Fibroblast of skin of left biceps (primary cell): ENCODE data around the gene SLC24A4.

Experiments used
- DNase-seq, 2 experiments: peaks; one replicate each; pipeline ENCODE4 v3.0.0-alpha.2; 2013; ENCODE audit warnings: low read depth in 2 of 2

Gene SLC24A4

DNA sequence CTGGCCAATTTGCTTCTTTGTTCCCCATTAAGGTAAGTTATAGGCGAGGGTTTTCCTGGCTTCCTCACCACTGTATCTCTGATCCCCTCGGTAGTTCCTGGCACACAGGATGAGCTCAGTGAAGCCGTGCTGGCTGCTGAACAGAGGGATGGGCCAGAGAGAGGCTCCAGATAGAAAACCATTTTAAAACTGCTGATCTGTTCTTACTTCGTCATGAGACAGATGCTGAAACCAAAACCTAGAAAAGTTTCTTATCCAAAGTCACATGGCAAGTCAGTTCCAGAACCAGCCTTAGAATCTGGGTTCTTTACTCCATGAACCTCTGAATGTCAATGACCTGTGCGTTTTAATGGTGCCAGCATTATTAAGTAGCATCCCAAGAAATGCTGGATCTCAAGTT is 114.3 kb downstream of the SLC24A4 start:
- DNase-seq: no peak

DNA sequence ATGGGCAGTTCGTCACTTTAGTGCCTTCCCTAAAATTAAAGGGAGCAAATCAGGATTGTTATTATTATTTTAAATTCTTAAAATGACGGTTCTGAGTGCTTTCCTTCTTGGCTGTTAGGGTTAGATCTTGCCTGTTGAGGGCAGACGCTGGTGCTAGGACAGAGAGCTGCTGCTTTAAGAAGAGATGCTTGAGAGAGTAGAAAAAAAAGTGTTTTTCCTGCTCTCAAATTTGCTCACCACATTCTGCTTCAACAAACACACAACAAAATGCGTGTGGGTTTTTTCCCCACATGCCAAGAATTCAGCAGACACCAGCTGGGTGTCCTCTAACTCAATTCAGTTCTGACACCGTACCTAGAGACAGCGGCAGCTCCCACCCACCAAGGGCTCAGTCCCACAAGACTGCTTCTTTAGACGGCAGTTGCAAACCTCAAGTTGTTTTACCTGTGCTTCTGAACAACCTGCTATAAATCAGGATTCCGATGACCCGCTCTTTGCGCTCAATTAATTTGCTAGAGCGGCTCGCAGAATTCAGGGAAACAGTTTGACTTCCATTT is 114.8 kb downstream of the SLC24A4 start:
- DNase-seq: no peak

DNA sequence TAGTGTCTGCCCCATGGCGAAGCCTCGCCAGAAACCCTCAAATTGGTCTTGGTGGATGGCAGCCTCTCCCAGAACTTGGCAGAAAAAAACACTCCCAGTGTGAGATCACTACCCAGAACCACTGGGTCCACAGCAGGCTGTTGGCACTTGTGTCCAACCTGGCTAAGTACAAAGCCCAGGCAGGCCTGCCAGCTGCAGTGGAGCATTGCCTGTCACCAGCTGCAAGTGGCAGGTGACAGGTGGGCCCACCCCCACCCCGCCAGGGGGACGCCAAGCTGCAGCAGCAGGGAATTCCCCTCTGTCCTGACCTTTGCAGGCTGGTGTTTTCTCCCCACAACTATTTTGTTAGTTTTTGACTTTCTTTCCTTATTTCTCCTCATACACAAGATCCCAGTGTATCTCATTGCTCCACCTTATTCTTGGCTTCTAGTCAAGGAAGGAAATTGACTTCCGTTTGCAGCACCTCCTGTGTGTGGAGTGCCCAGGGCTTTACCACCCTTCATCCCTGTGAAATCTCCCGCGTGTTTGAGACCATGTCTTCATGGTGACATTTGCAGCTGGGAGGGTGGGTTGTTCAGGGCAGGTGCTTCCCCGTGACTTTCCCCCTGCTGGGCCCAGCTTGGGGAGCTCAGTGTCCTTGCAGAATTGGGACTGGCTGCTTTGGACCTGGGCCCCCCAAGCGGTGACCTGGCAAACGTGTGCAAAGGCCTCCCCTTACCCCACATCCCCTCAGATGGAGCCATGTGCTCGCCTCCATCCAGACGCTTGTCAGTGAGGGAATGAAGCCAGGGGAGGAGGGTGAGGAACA is 116.8 kb downstream of the SLC24A4 start:
- DNase-seq: no peak

DNA sequence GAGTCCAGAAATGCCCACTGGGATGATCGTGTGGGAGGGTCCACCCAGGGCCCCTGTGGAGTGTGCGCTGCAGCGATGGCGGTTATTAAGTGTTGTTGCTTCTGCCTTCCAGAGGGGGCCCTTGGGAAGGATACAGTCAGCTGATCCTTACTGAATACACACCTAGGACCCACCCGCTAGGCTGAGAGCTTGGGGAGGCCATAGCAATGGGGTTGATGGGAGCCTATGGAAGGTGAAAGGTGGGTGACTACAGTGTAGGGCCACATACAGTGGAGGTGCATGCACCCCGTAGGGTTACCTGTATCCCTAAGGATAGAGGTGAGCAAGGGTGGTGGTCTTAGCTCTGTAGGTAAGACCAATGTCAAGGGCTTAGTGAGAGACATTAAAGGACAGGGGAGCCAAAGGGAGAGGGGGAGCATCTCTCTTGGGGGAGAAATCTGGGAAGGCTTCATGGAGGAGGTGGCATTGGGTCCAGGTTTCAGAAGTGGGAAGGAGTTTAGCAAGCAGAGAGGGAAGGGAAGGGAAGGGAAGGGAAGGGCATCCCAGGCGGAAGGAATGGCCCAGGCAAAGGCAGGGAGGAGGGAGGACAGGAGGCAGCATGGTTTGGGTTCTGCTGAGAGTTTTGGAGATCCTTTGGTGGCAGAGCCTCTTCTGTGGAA is 117.5 kb downstream of the SLC24A4 start:
- DNase-seq: no peak

DNA sequence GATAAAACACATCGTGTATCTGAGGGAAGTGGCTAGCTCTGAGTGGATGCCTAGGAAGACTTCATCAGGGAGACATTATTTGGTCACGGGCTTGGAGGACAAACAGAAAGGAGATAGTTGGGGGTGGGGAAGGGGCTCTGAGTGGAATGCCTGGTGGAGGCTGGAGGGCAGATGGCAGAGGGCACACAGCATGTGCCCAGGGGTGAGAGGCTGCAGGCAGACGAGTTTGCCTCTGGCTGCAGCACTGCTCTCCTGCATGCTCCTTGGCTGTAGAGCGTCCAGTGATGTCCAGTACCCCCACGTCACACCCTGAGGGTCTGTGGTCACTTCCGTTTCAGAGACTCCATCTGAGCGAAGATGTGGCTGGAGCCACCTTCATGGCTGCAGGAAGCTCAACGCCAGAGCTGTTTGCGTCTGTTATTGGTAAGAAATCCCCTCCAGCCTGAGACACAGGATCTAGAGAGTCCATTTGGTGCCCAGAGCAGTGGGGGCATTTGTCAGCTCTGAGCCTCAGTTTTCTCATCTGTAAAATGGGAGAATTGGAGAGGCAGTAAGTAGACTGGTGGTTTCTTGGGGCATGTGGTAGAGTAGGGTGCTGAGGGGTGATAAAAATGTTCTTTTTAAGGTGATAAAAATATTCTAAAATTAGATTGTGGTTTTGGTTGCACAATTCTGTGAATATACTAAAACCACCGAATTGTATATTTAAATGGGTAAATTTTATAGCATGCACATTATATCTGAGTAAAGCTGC is 119.0 kb downstream of the SLC24A4 start:
- DNase-seq: no peak

DNA sequence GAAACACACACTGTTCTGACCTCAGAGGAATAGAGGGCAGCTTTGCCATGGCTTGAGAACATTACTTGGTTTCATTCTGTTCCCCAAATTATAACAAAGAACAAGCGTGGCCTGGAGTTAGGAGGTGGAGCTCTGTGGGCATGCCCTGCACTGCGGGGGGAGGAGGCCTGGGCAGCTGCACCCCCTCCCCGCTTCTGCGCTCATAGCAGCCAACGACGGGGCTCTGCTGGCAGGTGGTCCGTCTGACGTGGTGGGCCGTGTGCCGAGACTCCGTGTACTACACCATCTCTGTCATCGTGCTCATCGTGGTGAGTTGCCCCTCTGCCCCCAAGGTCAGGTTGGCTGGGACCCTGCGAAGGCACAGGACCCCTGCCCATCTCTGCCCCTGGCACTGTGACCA is 120.2 kb downstream of the SLC24A4 start:
- no peak for DNase-seq

DNA sequence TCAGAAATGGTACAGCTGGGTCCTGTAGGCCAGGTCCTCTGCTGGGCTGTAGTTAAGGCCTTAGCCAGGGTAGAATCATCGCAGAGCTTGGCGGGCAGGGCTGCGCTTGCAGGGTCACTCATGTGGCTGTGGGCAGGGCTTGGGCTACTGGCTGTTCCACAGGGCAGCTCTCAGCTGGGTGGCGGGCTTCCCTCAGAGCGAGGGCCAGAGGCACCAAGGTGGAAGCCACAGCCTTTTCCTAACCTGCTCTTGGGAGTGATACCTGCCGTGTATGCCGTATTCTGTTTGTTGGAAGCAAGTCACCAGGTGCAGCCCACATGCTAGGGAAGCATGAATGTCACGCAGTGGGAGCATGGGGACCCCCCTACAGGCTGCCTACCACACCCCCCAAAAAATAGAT is 120.8 kb downstream of the SLC24A4 start:
- no peak for DNase-seq

DNA sequence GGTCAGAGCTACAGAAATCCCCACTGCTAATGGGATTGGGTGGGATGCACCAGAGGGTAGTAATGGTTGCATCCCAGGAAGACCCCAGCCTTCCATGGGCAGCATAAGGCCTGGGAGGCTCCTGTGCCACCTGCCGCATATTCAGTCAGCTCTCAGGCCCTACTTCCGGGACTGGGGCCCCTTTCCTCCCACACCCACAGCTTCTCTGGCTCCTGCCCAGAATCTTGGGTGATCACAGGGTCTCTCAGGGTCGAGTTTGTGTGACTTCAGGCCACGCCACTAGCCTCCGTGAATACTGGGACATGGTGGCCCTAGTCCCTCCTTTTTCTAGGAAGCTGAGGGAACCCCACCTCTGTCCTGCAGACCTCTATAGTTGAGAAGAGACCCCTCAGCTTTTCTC is 123.8 kb downstream of the SLC24A4 start:
- DNase-seq: no peak

DNA sequence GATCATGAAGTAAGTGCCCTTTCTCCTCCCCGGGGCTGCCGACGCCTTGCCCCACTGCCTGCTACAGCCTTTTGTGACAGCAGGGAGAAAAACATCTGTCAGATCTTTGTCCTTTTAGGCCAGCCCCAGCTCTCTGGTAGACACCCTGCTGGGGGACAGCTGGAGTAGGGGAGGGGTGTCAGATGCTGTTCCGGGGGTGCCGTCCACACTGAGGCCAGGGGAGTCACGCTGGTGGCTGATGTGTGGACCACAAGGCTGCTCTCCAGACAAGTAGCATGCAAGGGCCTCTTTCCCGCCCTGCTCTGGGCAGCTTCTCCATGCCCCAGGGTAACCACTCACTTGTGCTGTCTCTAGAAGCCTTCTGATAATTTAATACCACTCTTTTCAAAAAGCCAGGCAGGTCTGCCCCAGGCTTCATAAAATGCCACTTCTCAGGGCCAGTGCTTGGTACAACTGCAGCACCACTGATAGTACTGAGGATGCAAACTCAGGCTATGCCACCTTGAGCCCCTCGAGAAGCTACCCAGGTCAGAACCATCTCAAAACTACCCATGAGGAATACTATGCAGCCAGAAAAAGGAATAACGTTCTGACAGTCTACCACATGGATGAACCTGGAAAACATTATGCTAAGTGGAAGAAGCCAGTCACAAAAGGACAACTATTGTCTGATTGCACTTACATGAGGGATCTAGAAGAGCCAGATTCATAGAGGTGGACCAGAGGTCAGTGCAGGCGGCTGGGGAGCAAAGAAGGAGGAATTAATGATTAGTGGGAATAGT is 124.6 kb downstream of the SLC24A4 start:
- no peak for DNase-seq

DNA sequence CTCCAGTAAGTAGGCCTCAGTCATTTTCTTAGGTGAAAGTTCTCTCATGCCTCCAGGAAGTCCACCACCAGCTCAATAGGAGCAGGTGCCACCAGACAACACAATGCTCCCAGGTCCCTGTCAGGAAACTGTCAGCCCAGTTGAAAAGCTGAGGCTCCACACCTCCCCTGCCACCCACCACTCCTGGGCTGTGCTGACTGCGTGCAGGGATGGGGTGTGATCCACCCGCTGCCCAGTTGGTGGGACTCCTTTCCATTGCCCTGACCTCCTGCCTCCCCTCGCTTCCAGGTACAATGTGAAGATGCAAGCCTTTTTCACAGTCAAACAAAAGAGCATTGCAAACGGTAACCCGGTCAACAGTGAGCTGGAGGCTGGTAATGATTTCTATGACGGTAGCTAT is 125.8 kb downstream of the SLC24A4 start:
- DNase-seq: no peak

DNA sequence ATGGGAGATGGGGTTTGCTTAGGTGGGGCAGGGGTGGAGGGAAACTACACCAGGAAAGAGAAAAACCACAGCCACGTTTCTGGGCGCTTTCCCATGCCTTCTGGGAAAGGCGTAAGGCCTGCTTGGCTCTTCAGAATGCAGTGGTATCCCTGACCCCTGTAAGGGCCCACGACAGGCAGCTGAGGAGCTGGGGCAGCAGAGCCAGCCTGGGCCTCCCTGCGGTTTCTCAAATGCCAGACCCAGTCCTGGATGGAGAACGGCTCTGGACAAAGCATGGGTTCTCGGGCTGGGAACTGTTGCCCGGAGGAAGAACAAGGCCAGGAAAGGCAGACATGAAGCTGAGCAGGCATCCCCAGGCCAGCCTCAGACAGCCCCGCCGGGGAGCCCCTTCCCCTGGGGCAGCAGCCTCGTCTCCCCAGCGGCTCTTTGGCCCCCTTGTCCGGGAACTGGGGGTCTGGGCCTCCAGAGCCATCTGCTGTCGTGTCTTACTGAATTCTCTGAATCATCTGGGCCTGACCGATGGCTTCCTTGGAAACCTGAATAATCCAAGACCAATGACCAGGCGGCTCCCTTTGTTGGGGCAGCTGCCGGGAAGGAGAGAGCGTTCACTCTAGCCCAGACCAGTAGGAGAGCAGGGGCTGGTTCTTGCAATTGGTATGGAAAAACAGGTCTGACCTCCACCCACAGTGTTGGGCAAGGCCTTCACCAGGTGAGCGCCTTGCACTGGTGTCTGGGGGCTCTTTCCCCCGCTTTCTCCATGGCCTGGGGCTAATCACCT is 126.6 kb downstream of the SLC24A4 start:
- DNase-seq: no peak

DNA sequence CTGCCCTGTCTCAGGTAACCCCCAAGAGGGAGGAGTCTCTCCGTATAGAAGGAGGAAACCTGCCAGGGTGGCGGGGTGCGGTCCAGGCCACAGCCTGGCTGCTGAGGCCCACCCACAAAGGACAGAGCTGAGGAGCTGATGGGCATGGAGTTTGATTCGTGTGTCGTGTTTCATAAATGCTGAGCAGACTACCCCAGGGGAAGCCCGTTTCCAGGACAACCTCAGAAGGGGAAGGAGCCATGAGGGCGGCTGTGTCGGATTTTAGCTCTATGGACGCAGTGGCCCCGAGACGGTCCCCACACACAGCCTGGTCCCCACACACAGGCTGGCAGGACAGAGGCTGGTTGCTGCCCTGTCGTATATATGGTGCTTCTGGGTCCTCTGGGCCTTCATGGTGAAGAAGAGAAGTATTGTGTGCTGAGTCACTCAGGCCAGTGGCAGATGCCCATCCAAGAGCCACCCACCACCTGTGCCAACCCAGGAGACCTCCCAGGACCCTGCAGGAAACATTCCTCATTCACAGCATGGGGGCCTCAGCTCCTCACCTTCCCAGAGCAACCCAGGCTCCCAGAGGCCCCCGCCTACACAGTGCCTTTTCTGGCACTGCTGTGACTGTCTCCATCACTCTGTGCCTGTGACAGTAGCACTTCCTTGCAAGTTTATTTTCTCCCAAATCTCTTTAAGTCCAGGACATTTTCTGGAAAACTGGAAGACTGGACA is 127.5 kb downstream of the SLC24A4 start:
- DNase-seq: no peak

DNA sequence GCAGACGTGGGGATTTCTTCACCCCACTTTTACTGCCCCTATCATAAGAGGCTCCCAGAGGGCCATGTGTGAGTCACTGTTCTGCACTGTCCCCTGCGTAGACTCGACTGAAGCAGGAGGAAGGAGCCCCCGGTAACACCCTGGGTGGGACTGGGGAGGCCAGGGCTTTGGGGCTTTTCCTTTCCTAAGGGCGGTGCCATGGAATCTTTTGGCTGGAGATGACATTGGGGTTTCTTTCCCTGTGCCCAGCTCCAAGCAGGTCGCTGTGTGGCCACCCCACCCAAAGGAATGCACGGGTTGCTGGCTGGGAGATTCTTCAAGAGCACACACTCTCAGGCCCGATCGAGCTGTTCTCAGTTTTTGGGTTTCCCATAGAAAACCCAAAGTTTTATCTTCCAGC is 128.3 kb downstream of the SLC24A4 start:
- no peak for DNase-seq

DNA sequence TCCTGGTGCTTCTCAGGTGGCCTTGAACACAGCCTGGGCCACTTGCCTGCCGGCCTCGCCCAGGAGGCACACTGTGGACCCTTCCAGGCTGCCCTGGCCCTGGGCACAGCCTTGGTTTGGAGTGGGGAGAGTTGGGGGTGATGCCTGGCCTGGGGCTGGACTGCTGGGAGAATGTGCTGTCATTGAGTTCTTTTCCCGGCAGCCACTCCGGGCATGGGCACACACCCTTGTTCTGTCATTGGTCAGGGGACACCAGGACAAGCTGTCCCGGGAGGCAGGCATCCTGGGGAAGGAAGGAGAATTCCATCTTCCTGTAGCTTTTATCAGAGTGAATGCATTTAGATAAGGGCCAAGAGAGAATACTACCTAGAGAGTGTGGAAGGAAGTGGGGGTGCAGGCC is 128.8 kb downstream of the SLC24A4 start:
- DNase-seq: no peak

DNA sequence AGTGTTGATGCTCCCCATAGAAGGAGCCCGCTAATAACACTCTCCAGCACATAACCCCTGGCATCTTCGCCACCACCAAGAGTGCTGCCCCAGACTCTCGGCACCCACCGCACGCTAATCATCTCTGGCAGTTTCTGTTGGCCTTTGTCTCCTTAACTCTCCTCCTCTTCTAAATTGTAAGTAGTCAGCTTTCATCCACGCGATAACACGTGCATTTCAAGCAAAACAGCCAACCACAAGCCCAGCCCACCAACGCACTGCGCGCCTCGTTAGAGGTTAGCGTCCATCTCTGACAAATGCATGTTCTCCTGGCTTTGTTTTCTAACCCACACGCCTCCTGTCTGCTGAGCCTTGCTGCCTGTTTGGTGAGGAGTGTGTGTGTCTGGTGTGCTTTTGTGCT is 129.5 kb downstream of the SLC24A4 start:
- no peak for DNase-seq

DNA sequence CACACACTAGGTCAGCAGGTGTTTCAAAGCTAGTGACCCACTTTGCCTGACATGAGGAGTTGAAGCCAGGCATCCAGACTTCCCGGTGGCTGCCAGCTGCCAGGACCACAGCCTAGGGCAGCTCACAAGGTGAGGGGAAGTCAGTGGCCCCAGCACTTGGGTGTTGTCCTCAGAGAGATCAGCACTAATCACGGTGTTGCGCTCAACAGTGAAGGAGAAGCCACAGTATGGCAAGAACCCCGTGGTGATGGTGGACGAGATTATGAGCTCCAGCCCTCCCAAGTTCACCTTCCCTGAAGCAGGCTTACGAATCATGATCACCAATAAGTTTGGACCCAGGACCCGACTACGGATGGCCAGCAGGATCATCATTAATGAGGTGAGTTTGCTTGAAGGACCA is 130.7 kb downstream of the SLC24A4 start:
- DNase-seq: no peak

DNA sequence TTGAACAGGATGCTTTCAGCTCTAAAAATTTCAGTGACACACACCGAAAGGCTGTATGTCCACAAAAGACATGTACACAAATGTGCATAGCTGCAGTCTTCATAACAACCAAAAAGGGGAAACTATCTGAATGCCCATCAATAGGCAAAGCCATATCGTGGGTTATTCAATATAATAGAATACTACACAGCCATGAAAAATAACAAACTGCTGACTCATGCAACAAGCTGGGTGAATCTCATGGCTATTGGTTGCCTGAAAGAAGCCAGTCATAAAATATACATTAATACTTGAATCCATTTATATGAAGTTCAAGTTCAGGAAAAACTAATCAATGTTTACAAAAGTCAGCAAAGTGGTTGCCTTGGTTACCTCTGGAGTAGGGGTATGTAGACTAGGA is 132.3 kb downstream of the SLC24A4 start:
- DNase-seq: no peak

DNA sequence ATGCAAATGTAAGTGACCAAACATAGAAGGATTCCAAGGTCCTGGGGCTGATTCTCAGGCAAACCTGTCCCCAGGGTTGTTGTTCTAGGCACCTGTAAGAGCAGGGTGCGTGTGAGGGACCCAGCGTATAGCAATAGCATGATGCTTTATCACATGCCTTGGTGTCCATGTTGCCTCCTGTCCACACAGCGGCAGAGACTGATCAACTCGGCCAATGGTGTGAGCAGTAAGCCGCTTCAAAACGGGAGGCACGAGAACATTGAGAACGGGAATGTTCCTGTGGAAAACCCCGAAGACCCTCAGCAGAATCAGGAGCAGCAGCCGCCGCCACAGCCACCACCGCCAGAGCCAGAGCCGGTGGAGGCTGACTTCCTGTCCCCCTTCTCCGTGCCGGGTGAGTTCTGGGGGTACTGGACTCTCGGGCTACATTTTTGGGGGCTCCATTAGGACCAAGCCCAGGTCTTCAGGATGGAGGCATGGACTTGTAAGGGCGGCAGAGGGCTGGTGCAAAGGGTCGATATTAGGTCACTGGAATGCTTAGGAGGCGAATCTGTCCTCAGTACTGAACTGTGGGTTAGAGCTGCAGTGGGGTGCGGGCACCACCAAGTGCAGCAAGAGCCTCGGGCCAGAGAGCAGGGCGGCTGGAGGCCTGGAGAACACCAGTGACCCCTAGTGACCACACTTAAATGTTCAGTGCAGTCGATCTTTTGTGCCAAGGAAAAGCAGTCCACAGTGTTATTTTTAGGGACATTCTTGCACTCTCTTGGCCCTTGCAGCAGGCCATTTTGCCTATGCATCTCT is 133.4 kb downstream of the SLC24A4 start:
- no peak for DNase-seq

DNA sequence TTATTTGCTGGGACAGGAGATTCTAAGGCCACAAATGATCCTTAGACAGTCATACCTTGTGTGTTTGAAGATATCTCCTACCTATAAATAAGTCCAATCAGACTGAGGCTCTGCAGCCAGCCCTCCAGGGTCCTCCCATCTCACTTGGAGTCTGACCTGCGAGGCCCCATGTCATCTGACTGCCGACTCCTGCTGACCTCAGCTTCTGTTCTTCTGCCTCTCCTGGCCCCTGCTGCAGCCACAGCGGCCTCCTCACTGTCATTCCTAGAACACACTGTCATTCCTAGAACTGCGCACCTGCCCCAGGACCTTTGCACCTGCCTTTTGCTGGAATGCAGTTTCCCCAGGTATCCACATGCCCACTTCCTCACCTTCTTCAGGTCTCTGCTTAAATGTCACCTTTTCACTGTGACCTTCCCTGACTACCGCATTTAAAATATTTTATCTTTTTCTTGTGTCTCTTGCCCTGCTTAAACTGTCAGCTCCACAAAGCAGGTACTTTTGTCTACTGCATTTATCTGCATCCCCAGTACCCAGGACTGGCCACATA is 134.1 kb downstream of the SLC24A4 start:
- DNase-seq: no peak
